SK-N-SH (cell line): Measurements from ENCODE around the gene MAN1A1. TPM values are rescaled to one million over a fixed set of nuclear protein-coding genes. Genes with fewer than 3 reads are reported as not detected.

Experiments used
- CTCF ChIA-PET: fragments of 300-600, 350-600 bp; formaldehyde crosslinking; extraction: SDS; loops from one replicate; lab custom pipeline; 2021; lab: Yijun Ruan, JAX
- POLR2A ChIA-PET: fragments of 350-600 bp; sonication (Branson Sonifier 250); formaldehyde crosslinking; extraction: SDS; loops from one replicate; lab custom pipeline; 2020; ENCODE audit warnings: antibody characterized with exemption, inconsistent platforms; lab: Yijun Ruan, JAX
- DNase-seq: peaks from one replicate; pipeline ENCODE4 v3.0.0; 2012
- H2AFZ ChIP-seq: fragments of 200-600 bp; sonication (generic); 2 replicates; pipeline ENCODE4 v1.8.1; 2016; ENCODE audit warnings: antibody characterized with exemption, mild to moderate bottlenecking, low read depth
- H3F3A ChIP-seq: fragments of 200-600 bp; sonication (generic); replicated peaks from 2 replicates; pipeline ENCODE3; 2016; ENCODE audit warnings: antibody characterized with exemption, mild to moderate bottlenecking; ENCODE audit not compliant: insufficient read depth
- H3K27ac ChIP-seq, 2 experiments: fragments of 200-500 bp in 1 of 2; fragments of 200-600 bp in 1 of 2; sonication (Bioruptor generic) in 1 of 2; sonication (generic), shearing (Covaris generic) in 1 of 2; 2 replicates each; pipeline versions ENCODE4 v1.5.1 to v1.6.1; 2014 to 2016; ENCODE audit warnings: low read depth in 2 of 2, inconsistent platforms in 1 of 2, low read length in 1 of 2, mild to moderate bottlenecking in 1 of 2, mixed read lengths in 1 of 2
- H3K27me3 ChIP-seq: fragments of 200-600 bp; sonication (generic), shearing (Covaris generic); 2 replicates; pipeline ENCODE4 v1.6.1; 2016; ENCODE audit warnings: mixed run types; ENCODE audit not compliant: insufficient read depth
- H3K36me3 ChIP-seq, 2 experiments: fragments of 200-500 bp in 1 of 2; fragments of 200-600 bp in 1 of 2; sonication (Bioruptor generic) in 1 of 2; sonication (generic) in 1 of 2; replicated peaks in 1 of 2; 2 replicates each; pipeline versions ENCODE3 to v1.5.1; 2014 to 2016; ENCODE audit warnings: low read length in 1 of 2, mild to moderate bottlenecking in 1 of 2; ENCODE audit not compliant: insufficient read depth in 2 of 2, control insufficient read depth in 1 of 2
- H3K4me1 ChIP-seq, 2 experiments: fragments of 200-500 bp in 1 of 2; fragments of 200-600 bp in 1 of 2; sonication (Bioruptor generic) in 1 of 2; sonication (generic), shearing (Covaris generic) in 1 of 2; 2 replicates each; pipeline versions ENCODE4 v1.5.1 to v1.6.1; 2014 to 2016; ENCODE audit warnings: low read depth in 1 of 2, low read length in 1 of 2, mixed run types in 1 of 2; ENCODE audit not compliant: insufficient read depth in 2 of 2, control insufficient read depth in 1 of 2
- H3K4me2 ChIP-seq: fragments of 200-600 bp; sonication (generic), shearing (Covaris generic); 2 replicates; pipeline ENCODE4 v1.6.1; 2017; ENCODE audit warnings: mixed run types
- H3K4me3 ChIP-seq, 2 experiments: fragments of 200-500 bp in 1 of 2; fragments of 200-600 bp in 1 of 2; sonication (Bioruptor generic) in 1 of 2; sonication (generic), shearing (Covaris generic) in 1 of 2; 2 replicates each; pipeline versions ENCODE4 v1.5.1 to v1.8.1; 2014 to 2016; ENCODE audit warnings: low read depth in 2 of 2, inconsistent platforms in 1 of 2, low read length in 1 of 2, mild to moderate bottlenecking in 1 of 2, mixed read lengths in 1 of 2, moderate library complexity in 1 of 2
- H3K79me2 ChIP-seq: fragments of 200-600 bp; sonication (generic); 2 replicates; pipeline ENCODE4 v1.8.1; 2017; ENCODE audit warnings: mild to moderate bottlenecking; ENCODE audit not compliant: insufficient read depth
- H3K9ac ChIP-seq: fragments of 200-600 bp; sonication (generic); 2 replicates; pipeline ENCODE4 v1.6.1; 2017; ENCODE audit warnings: mixed run types
- H3K9me2 ChIP-seq: fragments of 200-600 bp; sonication (generic); 2 replicates; pipeline ENCODE4 v1.6.1; 2017; ENCODE audit warnings: mixed run types
- H3K9me3 ChIP-seq: fragments of 200-600 bp; sonication (generic); 2 replicates; pipeline ENCODE4 v1.6.1; 2017; ENCODE audit warnings: mixed run types, mild to moderate bottlenecking, moderate library complexity
- H4K20me1 ChIP-seq: fragments of 200-600 bp; sonication (generic); 2 replicates; pipeline ENCODE4 v1.6.1; 2017; ENCODE audit warnings: mild to moderate bottlenecking, mixed run types; ENCODE audit not compliant: insufficient read depth
- CTCF ChIP-seq: fragments of 200-600 bp; sonication (generic); IDR thresholded peaks from 2 replicates; pipeline ENCODE4 v1.6.1; 2017; ENCODE audit warnings: antibody characterized with exemption, mild to moderate bottlenecking, moderate library complexity
- FOSL2 ChIP-seq: IDR thresholded peaks from 2 replicates; pipeline ENCODE4 v1.4.0; 2012; ENCODE audit warnings: low read depth, mild to moderate bottlenecking, moderate library complexity, borderline replicate concordance
- IRF3 ChIP-seq: fragments of 150-350 bp; IDR thresholded peaks from 2 replicates; pipeline ENCODE4 v1.6.1; 2016; ENCODE audit warnings: mild to moderate bottlenecking, low read depth, low read length
- JUND ChIP-seq: IDR thresholded peaks from 2 replicates; pipeline ENCODE4 v1.4.0; 2012
- PBX3 ChIP-seq: IDR thresholded peaks from 2 replicates; pipeline ENCODE4; 2012
- POLR2AphosphoS5 ChIP-seq: IDR thresholded peaks from 2 replicates; pipeline ENCODE4 v1.6.1; 2012; ENCODE audit warnings: low read depth, low read length
- RCOR1 ChIP-seq: fragments of 150-350 bp; IDR thresholded peaks from 2 replicates; pipeline ENCODE4 v1.6.1; 2017; ENCODE audit warnings: antibody characterized with exemption, low read length
- RXRA ChIP-seq: IDR thresholded peaks from 2 replicates; pipeline ENCODE4 v1.4.0; 2012; ENCODE audit warnings: low read depth, mild to moderate bottlenecking, borderline replicate concordance
- SMC3 ChIP-seq: IDR thresholded peaks from 2 replicates; pipeline ENCODE4 v1.6.1; 2012; ENCODE audit warnings: low read depth, low read length, improper control_type of control experiment
- TCF12 ChIP-seq: IDR thresholded peaks from 2 replicates; pipeline ENCODE4 v1.4.0; 2012
- TEAD4 ChIP-seq: IDR thresholded peaks from 2 replicates; pipeline ENCODE4 v1.4.0; 2012; ENCODE audit warnings: mild to moderate bottlenecking, borderline replicate concordance; ENCODE audit not compliant: insufficient read depth
- USF2 ChIP-seq: fragments of 150-350 bp; IDR thresholded peaks from 2 replicates; pipeline ENCODE4 v1.6.1; 2017; ENCODE audit warnings: antibody characterized with exemption, low read length, low read depth, borderline replicate concordance
- YY1 ChIP-seq: IDR thresholded peaks from 2 replicates; pipeline ENCODE4 v1.4.0; 2012; ENCODE audit warnings: low read depth, mild to moderate bottlenecking
- ZBTB33 ChIP-seq: IDR thresholded peaks from 2 replicates; pipeline ENCODE4 v1.4.0; 2012; ENCODE audit warnings: low read depth, borderline replicate concordance
- WGBS: methylation state at CpG from one replicate; pipeline ENCODE4 v1.1.6; 2017; ENCODE audit warnings: low lambda C conversion rate; 5-methylcytosine and 5-hydroxymethylcytosine counted together
- polyA plus RNA-seq, 3 experiments: library from polyadenylated mRNA; depleted of rRNA; stranded (reverse); fragments of >200 nt; gene quantifications; 2 replicates each; pipeline ENCODE4 v1.2.3, GENCODE V29; 2012

The MAN1A1 gene
- polyA plus RNA-seq, 1 of the 3 experiments (the other 2 are of a cell fraction): 28.0 TPM

- H3K79me2 ChIP-seq: no peaks in the 10 kb centered on the region
- no peaks in the 10 kb centered on the region for H4K20me1 ChIP-seq
- no peak for DNase-seq
- no peaks in the 10 kb centered on the region for H3K27me3 ChIP-seq
- 88% methylated on average over 3 of the region's 3 CpGs for WGBS
- TF ChIP-seq RXRA (no peak), CTCF (no peak), FOSL2 (no peak), POLR2AphosphoS5 (no peak), JUND (no peak), SMC3 (no peak), USF2 (no peak), YY1 (no peak), TCF12 (no peak), IRF3 (no peak), TEAD4 (no peak)
- no peaks in the 10 kb centered on the region for H3K9me3 ChIP-seq
- peaks cover 4% of the 10 kb centered on the region for H3F3A ChIP-seq
- no peak overlapping the region for H3K4me3 ChIP-seq
- no peak overlapping the region for H3K4me2 ChIP-seq
- POLR2A ChIA-PET: no interaction called here
- H2AFZ ChIP-seq: no peak overlapping the region
- H3K9me2 ChIP-seq: no peaks in the 10 kb centered on the region
- no peak overlapping the region for H3K9ac ChIP-seq
- H3K36me3 ChIP-seq: peaks cover 7 to 41% of the 10 kb centered on the region in 2 experiments
- CTCF ChIA-PET: interaction anchor here (1.3 to 1.6 kb wide), 2 partner anchors 94 to 146 kb away, joined by 3 read pairs; no protein-coding TSS in a partner anchor
- H3K4me1 ChIP-seq: peaks cover 0 to 3% of the 10 kb centered on the region in 2 experiments; a peak in 3 of 4 replicates
- H3K27ac ChIP-seq: no peak overlapping the region
Observed at GRCh38 chr6:119204719-119205118, 144.8 kb downstream of the MAN1A1 start.

GRCh38 chr6:119201480-119201879 is 148.1 kb downstream of the MAN1A1 start:
- peaks cover 9 to 41% of the 10 kb centered on the region in 2 experiments for H3K36me3 ChIP-seq
- H3K9me2 ChIP-seq: no peaks in the 10 kb centered on the region
- H3F3A ChIP-seq: no peaks in the 10 kb centered on the region
- no peaks in the 10 kb centered on the region for H3K27me3 ChIP-seq
- H3K9ac ChIP-seq: no peak overlapping the region
- DNase-seq: no peak
- no peak overlapping the region; a peak in 1 of 4 replicates for H3K27ac ChIP-seq
- H3K4me1 ChIP-seq: peaks cover 0 to 12% of the 10 kb centered on the region in 2 experiments; a peak in 2 of 4 replicates
- H2AFZ ChIP-seq: no peak overlapping the region
- H4K20me1 ChIP-seq: no peaks in the 10 kb centered on the region
- ChIA-PET CTCF (interaction anchor here (0.8 to 1.1 kb wide), 2 partner anchors 9 to 14 kb away, joined by 3 read pairs; no protein-coding TSS in a partner anchor), POLR2A (no interaction called here)
- H3K9me3 ChIP-seq: no peaks in the 10 kb centered on the region
- H3K79me2 ChIP-seq: no peaks in the 10 kb centered on the region
- no peak overlapping the region for H3K4me2 ChIP-seq
- no peak overlapping the region for H3K4me3 ChIP-seq
- 80% methylated on average over 1 of the region's 1 CpG for WGBS
- TF ChIP-seq CTCF: no peak
- TF ChIP-seq ZBTB33: no peak
- no peak for TF ChIP-seq RXRA
- TF ChIP-seq PBX3: no peak
- TF ChIP-seq RCOR1: no peak
